ENCODE results near the gene DCX. TPM values are rescaled to one million over a fixed set of nuclear protein-coding genes. Genes with fewer than 3 reads are reported as not detected.

DCX gene
- total RNA-seq, 1 experiment from 2014 or later = 0.13 TPM

GRCh38 chrX:111329370-111329769, 82.6 kb downstream of the DCX start:
- Histone ChIP-seq H3K9me3 (ENCODE audit: control insufficient read depth, insufficient read depth, low read depth, low read length) (no peaks in the 10 kb centered on the region), H3K36me3 (ENCODE audit: control insufficient read depth, insufficient read depth, low read length) (no peaks in the 10 kb centered on the region), H3K27me3 (ENCODE audit: control insufficient read depth, insufficient read depth, low read length) (no peaks in the 10 kb centered on the region), H3K27ac (ENCODE audit: low read length) (no peak overlapping the region), H3K4me1 (ENCODE audit: control insufficient read depth, insufficient read depth, low read length) (no peaks in the 10 kb centered on the region), H3K4me3 (ENCODE audit: low read depth in 2 of 2, low read length in 2 of 2) (no peak overlapping the region)
- ATAC-seq (no peak), DNase-seq (ENCODE audit: low read depth, low spot score) (no peak)
- intact Hi-C loops (cut with micrococcal nuclease; ENCODE audit: unreplicated experiment) = no loop called here
- in situ Hi-C loops (cut with HindIII; ENCODE audit: low pct_unique_long_range_greater_than_20kb, low sequenced_read_pairs) = no loop called here
- TF ChIP-seq TCF7L2 (IDR thresholded peaks at IDR 0.05; ENCODE audit: low read depth, low read length) (no peak), REST (IDR thresholded peaks at IDR 0.05; ENCODE audit: insufficient read depth in 1 of 2, low read depth in 2 of 2, low read length in 1 of 2) (no peak), POLR2AphosphoS5 (IDR thresholded peaks at IDR 0.05; ENCODE audit: low read depth, low read length) (no peak), CTCF (IDR thresholded peaks at IDR 0.05) (no peak), SIN3A (IDR thresholded peaks at IDR 0.05; ENCODE audit: borderline replicate concordance, insufficient read depth, low read depth, low read length) (no peak)
- BruUV-seq (replicated peaks) = no TSS peak
- ChIA-PET POLR2A (no interaction called here), CTCF (no interaction called here)

- in situ Hi-C loops (cut with HindIII; ENCODE audit: low pct_unique_long_range_greater_than_20kb, low sequenced_read_pairs) = no loop called here
- Histone ChIP-seq H3K4me1 (ENCODE audit: control insufficient read depth, insufficient read depth, low read length) (no peaks in the 10 kb centered on the region), H3K36me3 (ENCODE audit: control insufficient read depth, insufficient read depth, low read length) (no peaks in the 10 kb centered on the region), H3K27ac (ENCODE audit: low read length) (no peak overlapping the region), H3K9me3 (ENCODE audit: control insufficient read depth, insufficient read depth, low read depth, low read length) (no peaks in the 10 kb centered on the region), H3K27me3 (ENCODE audit: control insufficient read depth, insufficient read depth, low read length) (no peaks in the 10 kb centered on the region), H3K4me3 (ENCODE audit: low read depth in 2 of 2, low read length in 2 of 2) (no peak overlapping the region)
- no TSS peak for BruUV-seq (replicated peaks)
- ChIA-PET POLR2A (no interaction called here), CTCF (no interaction called here)
- TF ChIP-seq SIN3A (IDR thresholded peaks at IDR 0.05; ENCODE audit: borderline replicate concordance, insufficient read depth, low read depth, low read length) (no peak), REST (IDR thresholded peaks at IDR 0.05; ENCODE audit: insufficient read depth in 1 of 2, low read depth in 2 of 2, low read length in 1 of 2) (no peak), TCF7L2 (IDR thresholded peaks at IDR 0.05; ENCODE audit: low read depth, low read length) (no peak), POLR2AphosphoS5 (IDR thresholded peaks at IDR 0.05; ENCODE audit: low read depth, low read length) (no peak), CTCF (IDR thresholded peaks at IDR 0.05) (no peak)
- DNase-seq (ENCODE audit: low read depth, low spot score) = no peak
- ATAC-seq = no peak
- intact Hi-C loops (cut with micrococcal nuclease; ENCODE audit: unreplicated experiment) = no loop called here
These were observed 83.1 kb downstream of the DCX start for GRCh38 chrX:111328858-111329257.

Data from Panc1 (cell line).